Liver (tissue), 9 donors: ENCODE results near the gene XRCC2. TPM values are rescaled to one million over a fixed set of nuclear protein-coding genes. Genes with fewer than 3 reads are reported as not detected.

Source experiments
- DNase-seq: peaks from one replicate; pipeline ENCODE4 v3.0.0-alpha.2; 2017; ENCODE audit warnings: low spot score
- H3K27ac ChIP-seq, 2 donors: one replicate each; pipeline ENCODE4 v1.7.0; 2013; ENCODE audit warnings: inconsistent platforms in 2 of 2, low read length in 2 of 2, control low read depth in 1 of 2, low read depth in 1 of 2, mild to moderate bottlenecking in 1 of 2
- H3K27me3 ChIP-seq, 4 donors: one replicate each; pipeline versions ENCODE4 v1.6.1 to v1.7.0; 2013; ENCODE audit warnings: low read length in 3 of 4, inconsistent platforms in 1 of 4, mild to moderate bottlenecking in 1 of 4, moderate library complexity in 1 of 4; ENCODE audit not compliant: control insufficient read depth in 4 of 4, insufficient read depth in 4 of 4
- H3K36me3 ChIP-seq, 4 donors: one replicate each; pipeline versions ENCODE4 v1.6.1 to v1.7.0; 2013; ENCODE audit warnings: low read length in 3 of 4, mild to moderate bottlenecking in 3 of 4, low read depth in 1 of 4, moderate library complexity in 1 of 4; ENCODE audit not compliant: control insufficient read depth in 4 of 4, insufficient read depth in 3 of 4
- H3K4me1 ChIP-seq, 4 donors: one replicate each; pipeline versions ENCODE4 v1.6.1 to v1.7.0; 2013; ENCODE audit warnings: low read length in 3 of 4, mild to moderate bottlenecking in 3 of 4, moderate library complexity in 1 of 4; ENCODE audit not compliant: control insufficient read depth in 4 of 4, insufficient read depth in 4 of 4
- H3K4me3 ChIP-seq, 3 donors: one replicate each; pipeline versions ENCODE4 v1.6.1 to v1.7.0; 2013; ENCODE audit warnings: low read length in 3 of 3, control low read depth in 1 of 3, low read depth in 1 of 3, mild to moderate bottlenecking in 1 of 3
- H3K9ac ChIP-seq, 2 donors: one replicate each; pipeline ENCODE4 v1.7.0; 2013; ENCODE audit warnings: low read length in 2 of 2, mild to moderate bottlenecking in 2 of 2, moderate library complexity in 2 of 2, control low read depth in 1 of 2, low read depth in 1 of 2
- H3K9me3 ChIP-seq, 4 donors: one replicate each; pipeline versions ENCODE4 v1.6.1 to v1.7.0; 2013; ENCODE audit warnings: low read length in 3 of 4; ENCODE audit not compliant: control insufficient read depth in 4 of 4
- ATF3 ChIP-seq: IDR thresholded peaks from 2 replicates; pipeline ENCODE4 v1.6.1; 2016; ENCODE audit warnings: antibody characterized with exemption
- CTCF ChIP-seq: fragments of 150-350 bp; IDR thresholded peaks from 2 replicates; pipeline ENCODE4 v1.5.1; 2017; ENCODE audit warnings: improper control_type of control experiment, low read depth, low read length; ENCODE audit not compliant: missing input control
- EGR1 ChIP-seq, 2 donors: IDR thresholded peaks; 2 replicates each; pipeline ENCODE4 v1.6.1; 2016 to 2018; ENCODE audit warnings: antibody characterized with exemption in 2 of 2, low read depth in 2 of 2
- FOXA1 ChIP-seq: IDR thresholded peaks from 2 replicates; pipeline ENCODE4 v1.6.1; 2016; ENCODE audit warnings: antibody characterized with exemption
- FOXA2 ChIP-seq: IDR thresholded peaks from 2 replicates; pipeline ENCODE4 v1.6.1; 2016; ENCODE audit warnings: antibody characterized with exemption
- GABPA ChIP-seq, 2 donors: IDR thresholded peaks in 1 of 2; conservative IDR thresholded peaks in 1 of 2; 2 replicates each; pipeline ENCODE4 v1.6.1; 2016; ENCODE audit warnings: antibody characterized with exemption in 2 of 2, mild to moderate bottlenecking in 1 of 2, moderate library complexity in 1 of 2
- HNF4A ChIP-seq, 2 donors: conservative IDR thresholded peaks; 2 replicates each; pipeline ENCODE4 v1.6.1; 2016; ENCODE audit warnings: antibody characterized with exemption in 2 of 2, mild to moderate bottlenecking in 2 of 2
- HNF4G ChIP-seq: IDR thresholded peaks from 2 replicates; pipeline ENCODE4 v1.6.1; 2016; ENCODE audit warnings: antibody characterized with exemption
- JUND ChIP-seq, 2 donors: IDR thresholded peaks; 2 replicates each; pipeline ENCODE4 v1.6.1; 2016; ENCODE audit warnings: antibody characterized with exemption in 2 of 2
- MAX ChIP-seq: IDR thresholded peaks from 2 replicates; pipeline ENCODE4 v1.6.1; 2016; ENCODE audit warnings: antibody characterized with exemption
- NR2F2 ChIP-seq: IDR thresholded peaks from 2 replicates; pipeline ENCODE4 v1.6.1; 2016; ENCODE audit warnings: antibody characterized with exemption
- RAD21 ChIP-seq, 2 donors: IDR thresholded peaks; 2 replicates each; pipeline ENCODE4 v1.6.1; 2016; ENCODE audit warnings: antibody characterized with exemption in 2 of 2, mild to moderate bottlenecking in 2 of 2
- REST ChIP-seq: IDR thresholded peaks from 2 replicates; pipeline ENCODE4 v1.6.1; 2016; ENCODE audit warnings: antibody characterized with exemption, mild to moderate bottlenecking
- RXRA ChIP-seq, 2 donors: IDR thresholded peaks; 2 replicates each; pipeline ENCODE4 v1.6.1; 2017 to 2018; ENCODE audit warnings: antibody characterized with exemption in 2 of 2, mild to moderate bottlenecking in 1 of 2
- SP1 ChIP-seq: IDR thresholded peaks from 2 replicates; pipeline ENCODE4 v1.6.1; 2018; ENCODE audit warnings: antibody characterized with exemption, mild to moderate bottlenecking
- TAF1 ChIP-seq: conservative IDR thresholded peaks from 2 replicates; pipeline ENCODE4 v1.6.1; 2016; ENCODE audit warnings: antibody characterized with exemption, mild to moderate bottlenecking
- YY1 ChIP-seq: IDR thresholded peaks from 2 replicates; pipeline ENCODE4 v1.6.1; 2016; ENCODE audit warnings: antibody characterized with exemption, mild to moderate bottlenecking
- ZBTB33 ChIP-seq: IDR thresholded peaks from 2 replicates; pipeline ENCODE4 v1.6.1; 2016; ENCODE audit warnings: antibody characterized with exemption
- WGBS: extraction: QIAGEN DNeasy Blood & Tissue Kit; methylation state at CpG from one replicate; pipeline ENCODE4 v1.1.7; 2013; 5-methylcytosine and 5-hydroxymethylcytosine counted together
- polyA plus RNA-seq, 2 donors: library from polyadenylated mRNA; stranded (reverse) in 1 of 2; unstranded in 1 of 2; fragments of 200-250 nt in 1 of 2; fragments of >200 nt in 1 of 2; fragmentation: Nextera tagmentation in 1 of 2; extraction: Ambion mirVana in 1 of 2; gene quantifications; one replicate each; pipeline versions ENCODE4 v1.2.1 to v1.2.3, GENCODE V29; 2013 to 2015
- total RNA-seq, 2 donors: library from RNA; depleted of rRNA; stranded (reverse); fragments of >200 nt; gene quantifications; one replicate each; pipeline ENCODE4 v1.2.3, GENCODE V29; 2014
- donor health status: healthy.
- donor health status: healthy.
- donor health status: healthy.
- donor health status: healthy.
- donor health status: healthy.

The XRCC2 gene
- total and polyA plus RNA-seq, 4 donors, result 0.08 to 6.2 (median 0.23) TPM

- no peak overlapping the region for H3K9ac ChIP-seq
- H3K36me3 ChIP-seq, result no peaks in the 10 kb centered on the region
- H3K27me3 ChIP-seq, result no peaks in the 10 kb centered on the region
- no peak for TF ChIP-seq FOXA1
- no peak for TF ChIP-seq HNF4A (conservative IDR thresholded peaks at IDR 0.05)
- no peak for TF ChIP-seq EGR1 (IDR thresholded peaks at IDR 0.05; ENCODE audit: low read depth in 2 of 2)
- TF ChIP-seq RAD21 (IDR thresholded peaks at IDR 0.05), result no peak
- no peak for TF ChIP-seq NR2F2
- no peak for TF ChIP-seq FOXA2
- TF ChIP-seq YY1, result no peak
- no peak for TF ChIP-seq HNF4G
- no peak for TF ChIP-seq SP1
- no peak for TF ChIP-seq TAF1
- no peak for TF ChIP-seq REST
- TF ChIP-seq ATF3, result no peak
- TF ChIP-seq ZBTB33, result no peak
- no peak for TF ChIP-seq JUND (IDR thresholded peaks at IDR 0.05)
- TF ChIP-seq MAX, result no peak
- no peak for TF ChIP-seq CTCF
- no peak for TF ChIP-seq GABPA (IDR thresholded peaks at IDR 0.05 in 1 of 2, conservative IDR thresholded peaks at IDR 0.05 in 1 of 2)
- TF ChIP-seq RXRA (IDR thresholded peaks at IDR 0.05), result no peak
- no peak overlapping the region for H3K27ac ChIP-seq
- no peak overlapping the region for H3K4me3 ChIP-seq
- WGBS, result 81% methylated on average over 6 of the region's 6 CpGs
- H3K4me1 ChIP-seq, result no peaks in the 10 kb centered on the region
- no peak for DNase-seq
- no peaks in the 10 kb centered on the region for H3K9me3 ChIP-seq
Observed at GRCh38 chr7:152640829-152641228, 35.1 kb downstream of the XRCC2 start.
